GM20000 (cell line): ENCODE measurements around the gene C1QTNF8.

Experiments used
- DNase-seq: peaks from one replicate; pipeline ENCODE4 v3.0.0; 2012; ENCODE audit warnings: low spot score
- TF ChIP-seq, protein P1 (sequence below): IDR thresholded peaks from 2 replicates; pipeline ENCODE4 v1.5.1; 2012; ENCODE audit warnings: mild to moderate bottlenecking, control low read depth; ENCODE audit errors: extremely low read depth, missing control alignments

C1QTNF8 gene

DNA sequence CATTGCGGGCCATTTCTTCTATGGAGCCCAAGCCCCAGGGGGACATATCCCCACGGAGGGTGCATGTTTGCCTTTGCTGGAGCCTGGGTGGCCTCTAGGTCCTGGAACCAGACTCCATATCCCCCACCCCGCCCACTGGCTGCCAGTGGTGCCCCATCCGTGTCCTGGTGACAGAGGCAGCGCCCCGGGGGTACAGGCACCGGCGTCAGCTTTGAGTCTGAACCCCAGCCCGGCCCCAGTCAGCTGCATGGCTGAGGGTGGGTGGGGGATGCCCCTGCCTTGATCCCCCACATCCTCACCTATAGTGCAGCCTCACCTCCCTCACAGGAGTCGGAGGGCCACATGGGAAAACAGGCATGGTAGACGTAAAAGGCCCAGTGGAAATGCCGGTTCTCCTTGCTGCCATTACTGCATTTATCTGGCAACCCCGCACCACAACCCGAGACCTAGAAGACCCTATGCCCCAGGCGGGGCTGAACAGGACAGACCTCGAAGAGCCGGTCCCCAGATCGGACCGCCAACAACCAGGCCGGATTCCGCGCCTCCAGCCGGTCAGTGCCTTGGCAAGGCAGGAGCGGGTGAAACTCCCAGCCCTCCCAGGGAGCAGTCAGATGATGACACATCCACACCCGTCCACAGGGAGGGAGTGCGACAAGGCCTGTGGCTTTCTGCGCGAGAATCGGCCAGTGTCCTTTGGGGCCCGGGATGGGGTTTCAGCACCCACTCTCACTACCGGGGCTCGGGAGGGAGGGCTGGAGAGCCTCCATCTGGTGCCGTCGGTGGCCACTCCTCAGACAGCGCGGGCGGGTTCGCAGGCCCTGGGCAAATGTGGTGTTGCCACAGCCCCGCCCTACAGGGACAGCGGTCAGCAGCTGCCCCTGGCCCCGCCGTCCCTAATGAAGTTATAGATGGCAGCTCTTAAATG, 35.4 kb downstream of the C1QTNF8 start:
- DNase-seq: no peak
- TF ChIP-seq, protein P1, sequence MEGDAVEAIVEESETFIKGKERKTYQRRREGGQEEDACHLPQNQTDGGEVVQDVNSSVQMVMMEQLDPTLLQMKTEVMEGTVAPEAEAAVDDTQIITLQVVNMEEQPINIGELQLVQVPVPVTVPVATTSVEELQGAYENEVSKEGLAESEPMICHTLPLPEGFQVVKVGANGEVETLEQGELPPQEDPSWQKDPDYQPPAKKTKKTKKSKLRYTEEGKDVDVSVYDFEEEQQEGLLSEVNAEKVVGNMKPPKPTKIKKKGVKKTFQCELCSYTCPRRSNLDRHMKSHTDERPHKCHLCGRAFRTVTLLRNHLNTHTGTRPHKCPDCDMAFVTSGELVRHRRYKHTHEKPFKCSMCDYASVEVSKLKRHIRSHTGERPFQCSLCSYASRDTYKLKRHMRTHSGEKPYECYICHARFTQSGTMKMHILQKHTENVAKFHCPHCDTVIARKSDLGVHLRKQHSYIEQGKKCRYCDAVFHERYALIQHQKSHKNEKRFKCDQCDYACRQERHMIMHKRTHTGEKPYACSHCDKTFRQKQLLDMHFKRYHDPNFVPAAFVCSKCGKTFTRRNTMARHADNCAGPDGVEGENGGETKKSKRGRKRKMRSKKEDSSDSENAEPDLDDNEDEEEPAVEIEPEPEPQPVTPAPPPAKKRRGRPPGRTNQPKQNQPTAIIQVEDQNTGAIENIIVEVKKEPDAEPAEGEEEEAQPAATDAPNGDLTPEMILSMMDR: no peak

DNA sequence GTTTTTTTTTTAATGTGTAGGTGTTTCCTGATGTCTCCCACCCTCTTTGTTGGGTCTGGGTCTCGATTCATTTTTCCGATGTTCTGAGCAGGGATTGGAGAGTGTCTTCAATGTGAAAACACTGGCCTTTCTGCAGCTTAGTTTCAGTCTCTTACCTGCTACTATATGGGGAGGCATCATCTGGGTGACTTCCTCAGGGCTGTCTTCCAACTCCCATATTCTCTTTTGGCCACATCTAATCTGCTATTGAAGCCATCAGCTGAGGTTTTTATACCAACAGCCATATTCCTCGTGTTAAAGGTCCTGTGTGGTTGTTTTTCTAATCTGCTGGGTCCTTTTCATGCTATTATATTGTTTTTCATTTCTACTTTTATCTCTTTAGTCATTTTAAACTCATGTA, 36.7 kb downstream of the C1QTNF8 start:
- TF ChIP-seq, protein P1: no peak
- DNase-seq: no peak

DNA sequence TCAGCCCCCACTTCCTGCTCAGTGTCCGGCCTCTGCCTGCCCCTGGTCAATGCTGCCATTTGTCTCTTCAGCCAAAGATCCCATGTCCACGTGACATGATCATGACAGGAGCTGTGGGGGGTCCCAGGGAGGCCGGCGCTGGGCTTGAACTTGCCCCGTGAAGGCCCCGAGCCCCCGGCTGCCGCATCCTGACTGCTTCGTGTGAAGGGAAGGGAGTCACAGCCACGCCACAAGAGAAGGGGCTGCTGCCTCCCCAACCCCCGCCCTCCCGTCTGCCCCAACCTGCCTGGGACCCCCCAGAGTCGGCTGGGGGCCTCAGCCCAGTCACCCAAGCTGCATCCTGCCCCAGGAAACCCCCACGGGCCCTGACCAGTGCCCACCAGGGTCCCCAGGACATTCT, 37.8 kb downstream of the C1QTNF8 start:
- no peak for DNase-seq
- TF ChIP-seq, protein P1: no peak

DNA sequence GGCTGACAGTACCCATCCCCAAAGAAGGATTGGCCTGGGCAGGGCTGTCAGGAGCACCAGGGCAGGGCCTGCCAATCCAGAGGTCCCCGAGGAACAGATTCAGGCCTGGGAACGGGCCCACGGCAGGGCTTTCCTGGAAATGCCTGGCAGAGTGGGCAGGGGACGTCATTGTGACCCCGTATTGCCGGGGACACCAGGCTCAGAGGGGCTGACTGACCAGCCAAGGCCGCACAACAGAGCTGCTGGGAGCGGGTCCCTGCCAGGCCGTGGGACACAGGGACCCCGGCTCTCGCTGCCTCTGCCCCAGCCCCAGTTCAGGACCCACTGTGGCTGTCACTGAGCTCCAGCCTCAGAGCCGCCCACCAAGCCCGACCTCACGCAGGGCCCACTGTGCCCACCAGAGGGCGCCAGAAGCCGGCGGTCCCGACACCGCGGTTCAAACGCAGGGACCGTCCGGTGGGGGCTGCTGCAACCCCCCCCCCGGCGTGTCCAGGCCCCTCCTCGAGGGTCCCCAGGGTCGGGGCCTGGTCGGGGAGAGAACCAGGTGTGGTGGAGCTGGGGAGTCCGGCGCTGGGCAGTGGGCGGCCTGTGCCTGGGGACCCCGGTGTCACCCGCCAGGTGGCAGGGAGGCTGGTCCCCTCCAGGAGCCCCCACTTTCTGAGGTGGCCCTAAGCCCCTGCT, 38.7 kb downstream of the C1QTNF8 start:
- TF ChIP-seq, protein P1: peak; percentile 45
- DNase-seq: peak; percentile 83

DNA sequence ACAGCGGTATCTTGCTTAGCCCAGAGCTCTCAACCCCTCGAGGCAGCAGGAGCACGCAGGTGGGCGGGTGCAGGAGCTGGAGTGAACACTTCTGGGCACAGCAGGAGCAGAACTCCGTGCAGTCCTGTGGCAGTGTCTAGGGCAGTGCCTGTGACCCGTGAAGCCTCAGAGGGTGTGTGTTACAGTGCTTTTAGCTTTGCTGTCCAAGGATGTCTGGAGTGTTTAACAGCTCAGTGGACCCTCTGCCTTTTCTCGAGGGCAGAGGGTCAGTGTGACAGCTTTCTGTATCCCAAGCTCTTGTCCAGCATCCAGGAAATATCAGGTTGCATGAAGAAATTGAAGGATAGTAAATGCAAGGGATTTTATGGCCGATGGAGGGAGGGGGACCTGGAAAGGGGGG, 39.8 kb downstream of the C1QTNF8 start:
- no peak for DNase-seq
- TF ChIP-seq, protein P1: no peak

DNA sequence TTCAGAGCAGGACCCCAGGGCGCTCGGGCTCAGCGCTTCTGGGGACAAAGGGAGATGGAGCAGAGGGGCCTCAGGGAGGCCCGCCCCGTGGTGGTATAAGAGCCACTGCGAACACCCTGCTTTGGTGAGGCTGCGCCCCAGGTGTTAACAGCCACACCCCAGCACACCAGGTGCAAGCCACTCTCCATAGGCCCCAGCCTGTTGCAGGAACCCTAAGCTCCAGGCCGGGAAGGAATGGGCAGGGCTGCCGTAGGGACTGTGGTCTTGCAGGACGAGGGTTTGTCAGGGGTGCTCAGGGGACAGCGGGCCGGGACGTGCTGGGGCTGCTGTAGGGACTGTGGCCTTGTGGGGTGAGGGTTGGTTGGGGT, 40.5 kb downstream of the C1QTNF8 start:
- DNase-seq: no peak
- TF ChIP-seq, protein P1: no peak

DNA sequence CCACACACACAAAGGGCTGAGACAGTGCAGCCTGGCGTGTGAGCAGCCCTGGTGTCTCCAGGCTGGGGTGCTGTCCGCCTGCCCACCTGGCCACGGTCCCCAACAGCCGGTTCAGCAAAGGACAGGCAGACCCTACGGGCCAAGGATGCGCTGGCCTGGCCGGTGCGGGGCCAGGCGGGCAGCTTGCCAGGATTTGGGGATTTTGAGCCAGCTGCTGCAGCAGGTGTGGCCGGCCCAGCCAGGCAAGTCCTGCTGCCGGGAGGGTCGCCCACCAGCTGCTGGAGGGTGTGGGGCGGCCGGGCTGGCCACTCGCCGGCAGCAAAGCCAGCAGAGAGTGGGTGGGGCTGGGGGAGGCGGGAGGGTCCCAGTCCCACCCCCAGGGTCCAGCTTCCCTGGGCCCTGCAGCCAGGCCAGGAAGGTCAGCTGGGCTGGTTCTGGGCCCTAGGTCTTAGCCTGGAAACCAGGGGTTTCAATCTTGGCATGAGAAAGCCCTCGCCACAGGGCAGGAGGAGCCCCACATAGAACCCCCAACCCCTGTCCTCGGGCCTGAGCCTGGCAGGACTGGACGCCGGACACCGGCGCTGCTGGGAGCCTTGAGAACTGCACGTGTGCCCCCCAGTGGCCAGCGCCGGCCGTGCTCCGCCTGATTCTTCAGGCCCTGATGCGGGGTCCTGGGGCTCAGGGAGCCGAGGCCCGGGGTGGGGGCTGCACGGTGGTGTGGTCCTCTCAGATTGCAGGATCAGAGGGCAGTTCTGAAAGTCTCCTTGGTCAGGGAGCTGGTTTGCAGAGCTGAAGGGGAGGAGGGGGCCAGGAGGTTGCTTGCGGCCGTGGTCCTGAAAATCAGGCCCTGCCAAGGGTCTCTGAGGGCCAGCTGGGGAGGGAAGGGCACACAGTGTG, 41.1 kb downstream of the C1QTNF8 start:
- TF ChIP-seq, protein P1: peak; percentile 47
- DNase-seq: peak; percentile 81
